Activated CD8-positive, alpha-beta memory T cell treated with anti-CD3 and anti-CD28 coated beads, Interleukin-2, amount 50 U/mL, for 24 hours (primary cell): Measurements from ENCODE around the gene CTNNBL1.

Experiments used
- DNase-seq: peaks from one replicate; pipeline ENCODE4 v3.0.0-alpha.2; 2020; ENCODE audit errors: extremely low read depth

Gene CTNNBL1

DNA sequence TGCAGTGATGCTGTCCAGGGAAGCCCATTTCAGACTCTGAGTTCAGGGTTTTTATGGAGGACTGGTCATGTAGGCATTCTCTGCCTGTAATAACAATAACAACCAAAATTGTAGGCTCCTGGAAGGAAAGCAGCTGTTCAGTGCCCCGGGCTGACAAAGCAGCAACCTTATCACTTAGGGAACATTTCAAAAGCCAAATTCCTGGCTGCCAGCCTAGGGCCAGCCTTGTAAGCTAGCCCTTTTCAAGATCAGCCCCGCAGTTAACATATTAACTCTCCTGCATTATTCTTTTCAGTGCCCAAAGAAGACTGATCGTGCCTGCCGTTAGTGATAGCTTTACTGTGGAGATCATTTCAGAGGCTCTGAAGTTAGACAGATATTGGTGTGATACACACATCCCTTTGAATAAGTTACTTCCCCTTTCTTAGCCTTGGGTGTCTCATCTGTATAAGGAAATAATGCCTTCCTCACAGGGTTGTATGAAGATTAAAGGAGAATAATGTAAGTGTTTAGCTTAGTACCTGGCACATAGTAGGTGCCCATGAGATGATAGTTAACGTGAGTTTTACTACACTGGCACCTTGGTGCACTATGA, 44.1 kb downstream of the CTNNBL1 start:
- no peak for DNase-seq

DNA sequence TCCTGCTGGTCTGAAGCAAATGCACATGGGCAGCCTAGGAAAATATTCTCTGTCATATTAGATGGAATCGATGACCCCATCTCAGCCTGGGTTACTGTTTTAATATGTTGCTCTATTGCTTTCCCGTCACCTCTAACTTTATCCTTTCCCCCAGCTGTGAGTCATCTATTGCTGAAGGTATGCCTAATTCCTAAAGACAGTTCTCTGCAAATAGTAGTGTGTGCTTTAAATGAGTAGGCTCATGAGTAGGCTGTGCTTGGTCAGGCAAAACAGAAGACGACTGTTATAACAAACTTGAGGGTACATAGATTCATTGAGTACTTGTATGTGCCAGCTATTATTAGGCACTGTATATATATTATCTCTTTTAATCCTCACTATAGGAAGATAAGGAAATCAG, 47.2 kb downstream of the CTNNBL1 start:
- no peak for DNase-seq

DNA sequence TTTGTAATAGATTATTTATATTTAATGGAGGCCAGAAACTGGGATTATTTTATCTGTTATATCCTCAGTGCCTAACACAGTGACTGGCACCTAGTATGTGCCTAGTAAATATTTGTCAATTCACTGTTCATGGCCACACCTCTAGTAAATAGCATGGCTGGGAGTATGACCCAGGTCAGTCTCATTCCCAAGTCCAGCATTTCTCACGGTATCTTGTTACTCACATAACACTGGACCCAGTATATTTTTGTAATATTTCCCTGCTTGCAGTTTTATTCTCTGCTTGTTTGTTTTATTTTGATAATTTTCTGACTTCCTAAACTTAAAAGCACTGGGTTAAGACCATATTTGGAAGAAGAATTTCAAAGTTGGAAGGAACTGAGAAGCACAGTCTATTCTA, 47.7 kb downstream of the CTNNBL1 start:
- DNase-seq: no peak

DNA sequence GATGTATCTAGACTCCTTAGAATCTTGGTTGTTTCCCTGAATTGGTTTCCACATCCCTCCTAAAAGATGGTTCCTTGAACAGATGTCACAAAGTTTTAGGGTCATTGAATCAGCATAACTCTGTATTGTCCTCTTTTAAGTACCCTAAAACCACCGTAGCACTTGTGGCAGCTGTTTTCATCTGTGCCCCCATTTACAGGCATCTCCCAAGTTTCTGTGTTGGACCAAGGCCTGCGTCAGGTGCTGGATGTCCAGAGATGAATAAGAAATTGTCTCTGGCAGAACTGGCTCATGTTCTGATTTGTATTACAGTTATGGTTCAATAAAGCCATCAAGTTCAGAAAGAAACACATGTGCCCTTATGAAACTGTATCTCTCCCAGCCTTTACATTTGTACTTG, 48.3 kb downstream of the CTNNBL1 start:
- no peak for DNase-seq

DNA sequence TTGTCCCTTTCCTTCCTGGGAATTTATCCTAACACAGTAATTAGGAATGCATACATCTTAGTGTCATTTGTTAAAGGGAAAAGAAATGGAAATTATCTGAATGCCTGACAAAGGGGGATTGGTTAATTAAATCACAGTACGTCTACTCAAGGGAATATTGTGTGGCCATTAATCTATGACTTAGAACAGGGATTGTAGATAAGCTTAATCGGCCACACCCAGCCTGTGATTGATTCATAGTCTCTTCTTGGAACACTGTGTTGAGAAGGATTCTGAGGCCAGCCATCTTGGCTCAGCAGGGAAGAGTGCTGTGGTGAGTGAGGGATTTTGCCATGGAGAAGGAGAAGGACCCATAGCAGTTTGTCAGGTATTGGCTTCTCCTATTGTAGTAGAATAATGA, 50.5 kb downstream of the CTNNBL1 start:
- DNase-seq: no peak

DNA sequence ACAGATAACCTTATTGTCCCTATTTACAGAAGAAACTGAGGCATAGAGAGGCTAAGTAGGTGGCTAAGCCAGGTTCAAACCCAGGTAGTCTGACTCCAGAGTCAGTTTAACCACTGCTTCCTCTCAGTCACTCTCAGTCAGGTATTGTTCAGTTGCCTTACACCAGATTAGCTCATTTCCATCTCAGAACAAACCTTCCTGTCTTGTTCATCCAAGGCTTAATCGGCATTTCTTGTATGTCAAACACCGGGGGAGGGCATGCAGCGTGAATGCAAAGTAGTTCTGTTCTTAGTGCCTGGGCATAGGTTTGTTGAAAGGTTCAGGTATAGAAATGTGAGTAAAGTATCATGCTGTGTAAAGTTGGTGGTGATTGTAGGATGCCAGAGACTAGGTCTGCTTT, 51.7 kb downstream of the CTNNBL1 start:
- no peak for DNase-seq

DNA sequence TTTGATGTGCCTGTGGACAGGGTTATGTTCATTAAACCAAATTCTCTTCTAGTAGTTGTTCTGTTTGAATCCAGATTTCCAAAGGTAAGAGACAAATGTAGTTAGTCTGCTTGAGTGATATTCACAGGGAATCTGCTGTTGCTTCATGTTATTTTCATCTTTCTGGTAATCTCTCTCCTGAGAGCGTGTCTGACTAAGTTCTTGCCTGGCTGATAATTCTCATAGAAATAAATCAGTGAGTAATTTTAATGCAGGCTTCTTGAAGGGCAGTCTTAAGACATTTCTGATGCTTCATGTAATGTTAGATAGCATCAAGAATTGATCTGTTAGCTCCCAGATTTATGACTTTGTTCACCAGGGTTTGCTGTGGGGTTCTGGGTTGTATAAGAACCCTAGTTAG, 54.2 kb downstream of the CTNNBL1 start:
- DNase-seq: no peak

DNA sequence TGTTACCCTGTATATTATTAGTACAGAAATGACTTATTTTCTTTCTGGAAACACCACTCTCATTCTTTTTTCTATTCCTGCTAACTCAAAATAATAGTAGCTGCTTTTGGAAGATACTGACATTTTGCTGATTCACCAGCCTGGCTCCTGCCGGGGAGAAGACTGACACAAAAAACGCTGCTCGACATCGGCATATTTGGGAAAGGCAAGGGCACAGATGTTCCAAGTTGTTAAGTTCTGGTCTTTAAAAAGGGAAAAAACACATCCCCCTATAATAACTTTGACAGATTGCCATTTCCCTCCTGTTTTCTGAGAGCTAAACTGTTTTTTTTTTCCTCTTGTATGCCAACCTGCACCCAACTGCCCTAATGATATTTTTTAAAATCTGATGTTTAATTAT, 55.4 kb downstream of the CTNNBL1 start:
- no peak for DNase-seq

DNA sequence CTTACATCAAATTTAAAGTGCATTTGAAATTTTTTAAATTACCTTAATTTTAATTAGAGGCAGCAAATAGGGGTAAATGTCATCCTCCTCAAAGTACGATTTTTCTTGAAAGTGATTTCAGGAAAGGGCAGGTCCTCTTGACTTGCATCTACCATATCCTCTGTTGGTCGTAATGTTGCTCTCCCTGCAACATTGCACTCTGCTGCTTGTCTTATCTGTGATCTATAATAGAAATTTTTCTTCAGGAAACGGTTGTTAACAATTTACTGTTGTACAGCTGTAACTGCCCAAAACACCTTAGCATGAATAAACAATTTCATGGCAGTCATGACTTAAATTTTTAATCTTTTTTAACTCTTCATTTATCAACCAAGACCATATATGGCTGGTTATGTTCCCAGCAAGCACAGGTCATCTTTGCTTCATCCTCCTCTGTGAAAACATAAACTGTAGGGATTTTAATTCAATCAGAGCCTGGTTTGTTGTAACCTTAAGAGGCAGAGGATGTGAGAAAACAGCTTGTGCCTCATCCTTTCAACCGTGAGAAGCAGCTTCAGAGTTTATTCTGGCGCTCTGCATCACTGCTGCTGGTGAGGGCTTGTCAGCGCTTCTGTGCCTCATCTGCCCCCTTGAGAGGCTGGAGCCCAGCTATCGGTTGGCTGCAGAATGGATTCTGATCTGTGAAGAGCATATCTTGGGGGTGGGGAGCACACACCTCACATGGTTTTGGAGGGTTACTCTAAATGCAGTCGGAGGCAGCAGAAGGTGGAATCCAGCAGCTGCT, 56.0 kb downstream of the CTNNBL1 start:
- no peak for DNase-seq

DNA sequence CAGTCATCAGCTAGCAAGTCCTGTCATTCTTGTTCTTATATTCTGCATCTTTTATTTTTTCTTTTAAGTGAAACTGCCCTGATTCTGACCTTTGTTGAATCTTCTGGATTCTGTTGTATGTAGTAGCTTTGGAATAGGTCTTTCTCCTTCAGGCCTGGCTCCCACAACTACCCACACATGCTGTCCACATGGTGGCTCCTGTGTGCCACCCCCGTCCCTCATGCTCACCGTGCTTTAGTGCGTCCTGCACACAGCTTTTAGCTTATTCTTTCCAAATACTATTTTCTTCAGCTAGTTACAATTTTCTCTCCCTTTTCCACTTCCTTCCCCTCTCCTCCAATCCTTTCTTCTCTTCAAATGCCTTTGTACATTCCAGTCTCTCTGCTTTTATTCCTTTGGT, 61.8 kb downstream of the CTNNBL1 start:
- no peak for DNase-seq

DNA sequence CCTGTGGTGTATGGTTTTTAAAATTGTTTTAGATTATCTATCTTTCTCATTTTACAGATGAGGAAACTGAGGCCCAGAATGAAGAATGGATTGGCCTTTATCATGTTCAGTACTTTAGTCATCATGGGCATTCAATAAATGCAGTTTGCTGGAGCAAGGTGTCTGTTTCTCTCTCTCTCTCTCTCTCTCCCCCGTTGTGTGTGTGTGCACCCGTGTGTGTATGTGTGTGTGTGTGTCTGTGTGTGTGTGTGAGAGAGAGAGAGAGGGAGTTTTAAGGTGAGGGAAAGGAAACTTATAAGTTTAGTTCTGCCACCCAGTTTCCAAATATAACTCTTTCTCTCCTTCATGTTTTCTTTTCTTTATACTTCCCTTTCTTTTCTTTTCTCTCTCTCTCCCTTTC, 62.4 kb downstream of the CTNNBL1 start:
- DNase-seq: no peak

DNA sequence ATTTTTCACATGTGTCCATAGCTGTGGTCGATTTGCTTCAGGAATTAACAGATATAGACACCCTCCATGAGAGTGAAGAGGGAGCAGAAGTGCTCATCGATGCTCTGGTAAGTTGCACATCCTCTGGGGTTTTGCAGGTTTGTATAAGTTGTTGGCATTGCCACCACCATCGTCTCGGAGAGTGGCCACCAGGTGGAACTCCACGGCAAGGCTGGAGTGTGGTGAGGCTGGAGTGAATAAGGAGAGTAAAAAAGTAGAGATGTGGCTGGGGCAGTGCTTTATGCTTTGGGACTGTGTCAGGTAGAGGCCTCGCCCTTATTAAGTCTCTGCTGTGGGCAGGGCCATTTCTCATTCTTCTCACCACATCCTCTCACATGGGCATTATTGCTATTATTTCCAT, 63.7 kb downstream of the CTNNBL1 start:
- no peak for DNase-seq

DNA sequence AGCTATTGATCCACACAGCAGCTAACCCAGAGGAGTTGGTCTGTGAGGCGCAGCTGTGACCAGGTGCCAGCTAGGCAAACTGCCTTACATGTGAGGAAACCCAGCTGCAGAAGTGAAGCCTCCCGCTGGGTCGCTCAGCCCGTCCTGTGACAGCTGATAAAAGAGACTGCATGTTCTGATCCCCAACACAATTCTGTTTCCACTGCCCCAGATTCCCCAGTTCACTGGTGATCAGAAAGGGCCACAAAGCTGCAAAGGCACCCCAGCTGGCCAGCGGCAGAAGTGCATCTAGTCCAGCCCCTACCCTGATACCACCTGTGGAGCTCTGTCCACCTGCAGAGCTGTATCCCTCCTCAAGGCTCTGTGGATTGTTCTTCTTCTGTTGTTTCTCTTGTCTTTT, 64.5 kb downstream of the CTNNBL1 start:
- DNase-seq: no peak

DNA sequence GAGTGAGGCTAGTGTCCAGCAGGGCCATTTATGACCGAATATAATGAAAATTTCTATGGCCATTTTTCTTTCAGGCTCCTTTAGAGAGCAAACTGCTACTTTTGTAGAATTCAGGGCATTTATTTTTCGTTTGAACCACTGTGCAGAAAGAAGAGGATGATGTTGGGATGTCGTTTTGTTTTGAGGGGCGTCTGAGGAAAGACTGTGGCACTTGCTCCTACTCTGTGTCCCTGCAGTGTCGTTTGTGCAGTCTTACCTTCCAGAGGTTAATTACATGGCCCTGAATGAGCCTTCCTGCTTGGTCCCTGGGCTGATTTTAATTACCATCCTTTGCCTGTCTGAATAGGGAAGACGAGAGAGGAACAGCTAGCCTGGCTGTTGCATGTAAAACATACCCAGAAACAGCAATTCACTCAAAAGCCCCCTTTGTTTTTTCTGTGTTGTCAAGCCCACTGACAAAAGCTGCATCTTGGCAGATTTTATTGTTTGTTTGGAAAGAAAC, 65.3 kb downstream of the CTNNBL1 start:
- no peak for DNase-seq

DNA sequence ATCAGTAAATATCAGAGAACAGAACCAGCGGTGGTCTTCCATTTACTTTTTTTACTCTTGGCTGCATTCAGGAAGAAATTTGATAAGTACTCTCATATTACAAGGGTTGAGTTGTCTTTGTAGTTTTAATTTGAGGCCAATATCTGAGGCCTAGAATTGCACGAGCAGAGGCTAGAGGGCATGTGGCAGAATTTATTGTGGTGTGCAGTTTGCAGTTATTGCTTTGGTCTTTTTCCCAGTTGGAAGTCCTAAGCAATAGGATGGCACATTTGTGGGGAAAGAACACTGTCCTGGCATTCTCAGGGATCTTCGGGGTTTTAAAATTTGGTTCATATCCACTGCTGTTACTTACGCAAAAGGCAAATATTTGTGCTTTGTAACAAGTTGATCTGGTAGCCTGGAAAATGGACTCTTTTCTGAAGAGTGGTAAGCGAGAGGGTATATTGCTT, 66.0 kb downstream of the CTNNBL1 start:
- no peak for DNase-seq

DNA sequence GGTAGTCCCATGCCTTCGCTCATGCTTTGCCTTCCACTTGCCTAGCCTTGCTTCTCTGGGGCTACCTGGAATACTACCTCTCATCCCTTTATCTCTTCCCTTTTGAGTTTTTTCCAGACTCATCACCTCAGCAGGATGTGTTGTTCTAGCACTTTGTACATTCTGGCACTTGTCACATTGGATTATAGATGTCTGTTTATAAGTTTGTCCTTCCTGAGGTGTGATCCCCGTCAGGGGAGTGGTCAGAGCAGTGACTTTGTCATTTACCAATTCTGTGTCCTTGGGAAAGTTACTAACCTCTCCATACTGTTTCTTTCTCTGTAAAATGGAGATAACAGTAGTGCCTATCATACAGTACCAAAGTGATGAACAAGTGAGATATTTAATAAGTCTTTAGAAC, 66.5 kb downstream of the CTNNBL1 start:
- DNase-seq: no peak

DNA sequence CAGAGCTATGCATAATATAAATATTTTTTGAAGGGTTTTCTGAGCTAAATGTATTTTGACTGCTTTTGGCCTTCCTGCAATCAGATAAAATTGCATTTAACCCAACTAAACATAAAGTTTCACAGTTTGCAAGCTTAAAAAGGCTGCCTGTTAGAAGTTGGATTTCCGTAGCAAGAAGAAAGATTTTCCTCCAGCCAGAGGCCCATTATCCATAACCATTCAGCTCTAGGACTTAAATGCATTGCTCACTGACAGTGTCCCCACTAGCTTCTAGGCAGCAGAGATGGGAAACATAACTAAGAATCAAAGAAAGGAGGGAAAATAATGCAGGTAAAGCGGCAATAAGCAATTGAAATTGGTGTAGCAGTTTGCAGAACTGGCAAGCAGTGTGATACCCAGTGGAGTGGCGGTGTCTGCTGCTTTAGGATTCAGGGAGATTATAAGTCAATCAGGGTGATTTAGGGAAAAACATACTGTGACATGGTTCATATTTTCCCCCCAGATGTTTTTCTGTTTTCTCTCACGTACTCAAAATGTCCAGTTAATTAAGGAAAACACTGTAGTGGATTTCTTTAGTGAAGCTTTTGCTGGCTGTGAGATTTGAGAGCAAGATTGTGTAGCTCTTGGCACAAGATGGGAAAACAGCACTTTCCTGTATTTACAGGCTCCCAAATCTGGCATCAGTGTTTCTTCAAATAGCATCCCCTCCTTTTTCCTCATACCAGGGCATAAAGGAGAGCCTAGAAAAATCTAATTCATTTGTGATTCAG, 69.1 kb downstream of the CTNNBL1 start:
- DNase-seq: no peak

DNA sequence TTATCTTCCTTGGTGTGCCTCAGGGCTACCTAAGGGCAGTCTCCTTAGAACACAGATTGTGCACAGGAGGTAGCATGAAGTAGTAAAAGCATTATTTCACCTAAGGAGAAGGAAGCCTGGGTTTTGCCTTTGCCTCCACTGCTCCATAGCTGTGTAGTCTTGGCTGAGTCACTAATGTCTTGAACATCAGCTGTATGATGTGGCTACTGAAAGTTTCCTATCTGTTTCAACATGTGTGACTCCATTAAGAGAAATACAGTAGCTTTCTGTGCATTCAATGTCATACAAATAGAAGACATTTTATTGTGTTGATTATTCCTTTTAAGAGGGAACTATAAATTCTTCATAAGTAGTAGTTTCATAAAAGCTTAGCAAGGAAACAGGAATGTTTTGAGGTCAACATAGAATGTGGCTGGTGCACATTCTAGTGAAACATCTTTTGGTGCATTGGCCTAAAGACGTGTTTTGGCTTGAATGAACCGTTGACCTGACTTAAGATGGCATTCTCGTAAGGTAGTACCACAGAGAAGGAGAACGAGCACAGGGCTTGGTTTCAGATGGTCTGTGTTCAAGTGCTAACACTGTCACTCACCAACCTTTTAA, 70.6 kb downstream of the CTNNBL1 start:
- DNase-seq: no peak

DNA sequence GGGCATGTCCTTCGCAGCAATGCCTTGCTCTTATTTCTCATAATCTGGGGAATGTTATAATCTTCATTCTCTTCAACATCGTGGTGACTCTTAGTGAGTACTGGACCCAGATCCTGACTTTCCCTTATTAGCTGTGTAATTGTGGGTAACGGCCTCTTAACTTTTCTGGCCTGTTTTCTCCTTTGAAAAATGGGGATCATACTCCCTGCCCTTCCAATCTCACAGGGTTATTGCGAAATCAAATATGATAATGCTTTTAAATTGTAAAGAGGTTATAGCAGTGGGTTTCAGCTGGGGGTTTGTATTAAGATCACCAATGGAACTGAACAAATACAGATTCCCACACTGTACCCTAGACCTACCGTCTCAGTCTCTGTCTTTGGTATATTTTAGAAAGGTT, 77.1 kb downstream of the CTNNBL1 start:
- no peak for DNase-seq

DNA sequence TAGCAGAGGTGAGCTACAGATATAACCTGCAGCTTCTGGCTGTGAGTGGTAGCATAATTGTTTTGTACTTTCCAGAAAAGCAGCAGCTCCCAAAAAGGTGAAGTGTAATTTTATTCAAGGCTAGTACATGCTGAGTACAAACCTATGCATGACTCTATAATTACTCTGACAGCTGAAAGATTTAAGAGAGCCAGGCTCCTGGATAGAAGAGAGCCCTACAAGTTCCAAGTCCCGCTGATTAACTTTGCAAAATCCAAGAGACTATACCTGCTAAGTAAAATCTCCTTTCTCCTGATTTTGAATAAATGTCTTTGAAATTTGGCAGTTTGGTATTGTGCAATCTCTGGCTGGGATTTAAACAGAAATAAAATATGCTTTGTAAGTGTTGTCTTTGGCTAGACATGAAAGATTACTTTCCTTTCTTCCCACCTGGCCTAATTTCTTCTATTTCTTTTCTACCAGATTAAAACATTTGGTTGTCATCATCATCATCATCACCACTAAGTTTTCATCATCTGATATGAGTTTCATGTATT, 79.5 kb downstream of the CTNNBL1 start:
- DNase-seq: no peak

DNA sequence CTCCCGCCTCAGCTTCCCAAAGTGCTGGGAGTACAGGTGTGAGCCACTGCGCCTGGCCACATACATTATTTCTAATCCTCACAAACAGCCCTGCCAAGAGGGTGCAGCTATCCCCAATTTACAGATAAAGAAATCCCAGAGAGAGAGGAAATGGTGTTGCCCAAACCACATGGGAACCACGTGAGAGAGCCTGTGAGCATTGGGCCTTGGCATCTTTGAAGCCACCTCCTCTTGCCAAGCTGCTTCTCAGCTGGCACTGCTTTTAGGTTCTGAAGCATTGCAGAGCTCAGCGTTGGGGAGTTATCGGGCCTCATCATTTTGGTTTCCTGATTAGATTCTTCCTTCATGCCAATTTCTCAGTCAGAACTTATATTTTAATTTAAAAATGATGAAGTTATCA, 80.3 kb downstream of the CTNNBL1 start:
- no peak for DNase-seq

DNA sequence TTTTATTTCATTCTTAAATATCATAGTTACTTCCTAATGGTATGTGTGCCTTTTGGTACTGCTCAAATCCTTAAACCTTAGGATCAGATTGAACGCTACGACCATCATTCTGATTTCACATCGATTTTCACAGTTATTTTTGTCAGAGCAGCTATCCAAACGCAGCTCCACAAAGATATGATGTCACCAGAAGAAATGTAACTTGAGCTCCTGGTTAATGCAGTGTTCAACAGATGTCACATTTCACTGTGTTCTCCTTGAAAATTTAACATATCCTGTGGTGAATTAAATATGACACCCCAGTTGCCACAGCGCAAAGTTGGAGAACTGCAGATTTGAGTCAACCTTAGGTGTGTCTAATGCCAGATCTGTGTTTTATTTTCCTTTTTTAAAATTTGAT, 81.4 kb downstream of the CTNNBL1 start:
- no peak for DNase-seq
